Cerebellar nuclear complex (tissue), 1 donor: ENCODE results near the gene STIMATE.
A peak's percentile ranks its signal among the peaks of the same experiment; 100 is the strongest.

Experiments used
- DNase-seq, 2 experiments: peaks; one replicate each; lab custom pipeline; 2025; lab: John Stamatoyannopoulos, UW

STIMATE gene

DNA sequence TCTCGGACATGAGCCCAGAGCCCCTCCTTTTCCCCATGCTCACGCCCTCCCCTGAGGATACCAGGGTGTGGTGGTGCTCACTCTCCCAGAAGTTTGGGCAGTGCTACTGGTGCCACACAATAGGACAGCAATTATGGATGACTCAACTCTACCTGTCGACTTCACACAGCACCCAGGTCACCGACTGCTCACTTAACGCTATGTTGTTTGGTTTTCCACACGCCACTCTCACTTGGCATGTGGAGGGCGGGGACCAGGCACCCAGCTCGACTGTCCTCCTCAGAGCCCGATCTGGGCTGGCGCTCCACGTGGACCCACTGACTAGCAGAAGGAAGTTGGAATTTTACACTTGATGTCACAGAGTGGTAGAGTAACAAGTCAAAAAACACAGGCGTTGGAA lies 30.9 kb downstream of the STIMATE start:
- no peak for DNase-seq

- no peak for DNase-seq
Observed at GRCh38 chr3:52865994-52866393, 31.4 kb downstream of the STIMATE start.

- DNase-seq = no peak
Observed at GRCh38 chr3:52860424-52860768, 37.0 kb downstream of the STIMATE start.

- peak in 1 of 2 experiments; percentile 15 for DNase-seq
Observed at GRCh38 chr3:52859686-52860423, 37.5 kb downstream of the STIMATE start.

- DNase-seq = no peak
Observed at GRCh38 chr3:52857864-52858263, 39.5 kb downstream of the STIMATE start.

- DNase-seq = no peak
Observed at GRCh38 chr3:52857133-52857532, 40.2 kb downstream of the STIMATE start.

- DNase-seq = no peak
Observed at GRCh38 chr3:52856666-52857065, 40.7 kb downstream of the STIMATE start.

GRCh38 chr3:52854013-52854412 lies 43.3 kb downstream of the STIMATE start:
- DNase-seq = no peak

- DNase-seq = no peak
Observed at GRCh38 chr3:52852419-52852818, 44.9 kb downstream of the STIMATE start.

DNA sequence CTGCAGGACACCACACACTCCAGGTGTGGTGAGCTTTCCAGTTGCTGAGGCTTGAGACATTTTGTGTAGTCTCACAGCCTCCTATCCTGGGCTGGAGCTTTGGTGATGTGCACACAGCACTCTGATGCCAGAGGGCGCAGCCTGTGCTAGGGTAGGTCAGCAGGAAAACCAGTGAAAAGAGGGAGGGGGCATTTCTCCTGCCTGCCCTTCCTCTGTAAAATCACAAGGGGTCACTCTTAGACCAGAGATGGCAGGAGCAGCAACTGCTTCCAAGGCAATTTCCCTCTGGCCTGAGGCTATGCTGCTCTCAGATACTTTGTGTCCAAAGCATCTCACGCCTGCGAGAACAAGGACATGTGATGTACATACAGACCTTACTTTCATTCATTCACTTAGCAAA lies 46.0 kb downstream of the STIMATE start:
- DNase-seq = no peak

GRCh38 chr3:52849656-52850055 lies 47.7 kb downstream of the STIMATE start:
- DNase-seq = no peak

GRCh38 chr3:52848617-52849016 lies 48.7 kb downstream of the STIMATE start:
- no peak for DNase-seq

GRCh38 chr3:52847726-52848125 lies 49.6 kb downstream of the STIMATE start:
- no peak for DNase-seq

DNA sequence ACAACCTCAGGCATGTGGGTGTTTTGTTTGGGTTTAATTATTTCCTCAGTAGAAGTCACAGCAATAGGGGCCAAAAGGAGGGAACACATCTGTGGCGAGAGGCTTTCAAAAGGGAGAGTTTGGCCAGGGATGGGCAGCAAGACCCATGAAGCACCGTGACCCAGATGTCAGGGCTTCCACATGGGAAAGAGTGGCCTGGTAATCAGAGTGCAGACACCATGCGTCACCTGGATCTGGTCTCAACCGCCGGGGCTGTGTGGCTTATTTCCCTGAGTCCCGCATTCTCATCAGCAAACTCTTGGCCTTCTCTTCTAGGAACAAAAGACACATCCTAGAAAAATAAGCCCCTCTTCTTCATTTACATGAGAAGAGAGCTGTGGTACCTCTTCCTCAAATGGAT lies 50.1 kb downstream of the STIMATE start:
- no peak for DNase-seq

GRCh38 chr3:52846432-52846965 lies 50.8 kb downstream of the STIMATE start:
- no peak for DNase-seq

DNA sequence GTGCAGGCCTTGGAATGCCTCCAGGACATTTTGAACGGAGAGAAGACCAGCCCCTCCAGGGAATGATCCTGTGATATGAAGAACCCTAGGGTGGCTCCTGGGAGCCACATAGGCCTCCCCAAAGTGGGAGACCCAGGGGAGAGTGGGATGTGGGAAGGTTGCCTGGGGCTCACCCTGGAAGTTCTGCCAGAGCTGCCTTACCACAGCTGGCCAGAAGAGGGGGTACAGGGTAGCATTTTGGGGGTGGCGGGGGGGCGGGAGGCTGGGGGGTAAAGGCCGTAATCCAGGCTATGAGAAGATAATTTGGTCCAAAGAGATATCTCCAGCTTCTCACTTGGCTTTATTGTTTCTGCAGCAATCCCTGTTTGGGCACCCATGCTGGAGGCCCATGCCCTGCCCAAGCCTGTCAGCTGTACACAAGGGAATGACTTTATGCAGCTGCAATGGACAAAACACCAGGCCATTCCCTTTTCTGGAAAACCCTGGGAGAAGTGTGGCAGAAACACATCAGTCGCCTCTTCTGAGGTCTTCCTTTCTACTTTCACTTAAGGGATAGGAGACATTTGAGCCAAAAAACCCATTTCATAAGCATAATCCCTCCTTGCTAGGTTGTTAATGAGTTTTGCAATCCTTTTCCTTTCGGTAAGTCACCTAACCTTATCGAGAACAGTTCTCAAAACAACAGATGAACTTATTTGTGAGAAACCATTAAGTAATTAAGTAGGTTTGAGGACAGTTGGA lies 51.5 kb downstream of the STIMATE start:
- DNase-seq = no peak

- DNase-seq = no peak
Observed at GRCh38 chr3:52845157-52845556, 52.2 kb downstream of the STIMATE start.

- no peak for DNase-seq
Observed at GRCh38 chr3:52844290-52844975, 52.9 kb downstream of the STIMATE start.

GRCh38 chr3:52843881-52844280 lies 53.5 kb downstream of the STIMATE start:
- no peak for DNase-seq

GRCh38 chr3:52843108-52843865 lies 54.1 kb downstream of the STIMATE start:
- DNase-seq = no peak

- DNase-seq = no peak
Observed at GRCh38 chr3:52842424-52842823, 54.9 kb downstream of the STIMATE start.

DNA sequence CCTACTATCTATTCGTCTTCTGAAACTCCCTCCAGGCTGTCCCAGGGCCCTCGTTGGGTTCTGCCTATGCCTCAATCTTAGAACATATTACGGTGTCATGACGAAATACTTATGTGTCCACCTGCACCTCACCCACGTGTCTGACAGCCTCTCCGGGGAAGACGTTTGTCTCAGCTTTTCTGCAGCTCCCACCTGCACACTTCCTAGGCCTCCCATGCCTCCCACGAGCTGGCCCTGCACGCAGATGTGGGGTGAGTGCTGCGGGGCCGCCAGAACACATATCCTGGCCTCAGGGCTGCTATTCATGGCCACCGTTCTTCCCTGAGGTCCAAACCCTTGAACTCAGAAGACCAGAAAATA lies 55.4 kb downstream of the STIMATE start:
- no peak for DNase-seq
